Ishikawa (cell line): ENCODE results near the gene EPHB1.

Source experiments
- CEBPB ChIP-seq: IDR thresholded peaks from 2 replicates; pipeline ENCODE4 v1.6.1; 2012
- CREB1 ChIP-seq: IDR thresholded peaks from 2 replicates; pipeline ENCODE4 v1.6.1; 2012; ENCODE audit warnings: low read depth
- EGR1 ChIP-seq: IDR thresholded peaks from 2 replicates; pipeline ENCODE4 v1.6.1; 2012
- EP300 ChIP-seq: IDR thresholded peaks from 2 replicates; pipeline ENCODE4 v1.6.1; 2012; ENCODE audit warnings: borderline replicate concordance
- FOXM1 ChIP-seq: IDR thresholded peaks from 2 replicates; pipeline ENCODE4 v1.6.1; 2012; ENCODE audit warnings: low read depth, borderline replicate concordance
- MAX ChIP-seq: IDR thresholded peaks from 2 replicates; pipeline ENCODE4 v1.6.1; 2012
- NFIC ChIP-seq: IDR thresholded peaks from 2 replicates; pipeline ENCODE4 v1.6.1; 2012
- RAD21 ChIP-seq: IDR thresholded peaks from 2 replicates; pipeline ENCODE4 v1.6.1; 2012; ENCODE audit warnings: low read depth
- REST ChIP-seq: IDR thresholded peaks from 2 replicates; pipeline ENCODE4 v1.6.1; 2012; ENCODE audit warnings: low read depth, mild to moderate bottlenecking
- TAF1 ChIP-seq: IDR thresholded peaks from 2 replicates; pipeline ENCODE4 v1.6.1; 2012; ENCODE audit warnings: low read depth, mild to moderate bottlenecking
- TCF12 ChIP-seq: IDR thresholded peaks from 2 replicates; pipeline ENCODE4 v1.6.1; 2012; ENCODE audit warnings: low read depth
- TEAD4 ChIP-seq: IDR thresholded peaks from 2 replicates; pipeline ENCODE4 v1.6.1; 2012
- USF1 ChIP-seq: IDR thresholded peaks from 2 replicates; pipeline ENCODE4 v1.6.1; 2012
- YY1 ChIP-seq: IDR thresholded peaks from 2 replicates; pipeline ENCODE4 v1.6.1; 2012; ENCODE audit warnings: low read depth
- ZBTB7A ChIP-seq: IDR thresholded peaks from 2 replicates; pipeline ENCODE4 v1.6.1; 2012; ENCODE audit warnings: low read depth

Gene EPHB1

GRCh38 chr3:134993011-134993410 is 198.0 kb downstream of the EPHB1 start:
- no peak for TF ChIP-seq YY1
- TF ChIP-seq CEBPB, result no peak
- no peak for TF ChIP-seq CREB1
- no peak for TF ChIP-seq ZBTB7A
- no peak for TF ChIP-seq USF1
- no peak for TF ChIP-seq TCF12
- no peak for TF ChIP-seq RAD21
- no peak for TF ChIP-seq REST
- no peak for TF ChIP-seq EP300
- no peak for TF ChIP-seq TAF1
- TF ChIP-seq NFIC, result no peak
- TF ChIP-seq EGR1, result no peak
- no peak for TF ChIP-seq TEAD4
- TF ChIP-seq MAX, result no peak
- TF ChIP-seq FOXM1, result no peak

GRCh38 chr3:134998158-134998557 is 203.1 kb downstream of the EPHB1 start:
- TF ChIP-seq TEAD4 (no peak), USF1 (no peak), MAX (no peak), YY1 (no peak), TCF12 (no peak), REST (no peak), ZBTB7A (no peak), NFIC (no peak), RAD21 (no peak), EGR1 (no peak), EP300 (no peak), CEBPB (no peak), CREB1 (no peak), FOXM1 (no peak), TAF1 (no peak)

GRCh38 chr3:134998855-134999254 is 203.8 kb downstream of the EPHB1 start:
- TF ChIP-seq EP300, result no peak
- TF ChIP-seq FOXM1, result no peak
- no peak for TF ChIP-seq CEBPB
- TF ChIP-seq ZBTB7A, result no peak
- no peak for TF ChIP-seq RAD21
- TF ChIP-seq EGR1, result no peak
- TF ChIP-seq REST, result no peak
- no peak for TF ChIP-seq TEAD4
- no peak for TF ChIP-seq YY1
- no peak for TF ChIP-seq TAF1
- TF ChIP-seq MAX, result no peak
- TF ChIP-seq TCF12, result no peak
- TF ChIP-seq NFIC, result no peak
- TF ChIP-seq USF1, result no peak
- TF ChIP-seq CREB1, result no peak

- no peak for TF ChIP-seq EP300
- peak; percentile 68; the same call in 1 of the 2 replicates for TF ChIP-seq CEBPB
- TF ChIP-seq NFIC, result no peak
- no peak for TF ChIP-seq YY1
Observed at GRCh38 chr3:135000465-135000864, 205.4 kb downstream of the EPHB1 start.
